ENCODE measurements around the gene KRT80.

The KRT80 gene

GRCh38 chr12:52130711-52131110 lies 61.1 kb downstream of the KRT80 start:
- peak; percentile 24 for DNase-seq (ENCODE audit: low spot score)

GRCh38 chr12:52127683-52128450 lies 63.9 kb downstream of the KRT80 start:
- no peak for DNase-seq (ENCODE audit: low spot score)

DNA sequence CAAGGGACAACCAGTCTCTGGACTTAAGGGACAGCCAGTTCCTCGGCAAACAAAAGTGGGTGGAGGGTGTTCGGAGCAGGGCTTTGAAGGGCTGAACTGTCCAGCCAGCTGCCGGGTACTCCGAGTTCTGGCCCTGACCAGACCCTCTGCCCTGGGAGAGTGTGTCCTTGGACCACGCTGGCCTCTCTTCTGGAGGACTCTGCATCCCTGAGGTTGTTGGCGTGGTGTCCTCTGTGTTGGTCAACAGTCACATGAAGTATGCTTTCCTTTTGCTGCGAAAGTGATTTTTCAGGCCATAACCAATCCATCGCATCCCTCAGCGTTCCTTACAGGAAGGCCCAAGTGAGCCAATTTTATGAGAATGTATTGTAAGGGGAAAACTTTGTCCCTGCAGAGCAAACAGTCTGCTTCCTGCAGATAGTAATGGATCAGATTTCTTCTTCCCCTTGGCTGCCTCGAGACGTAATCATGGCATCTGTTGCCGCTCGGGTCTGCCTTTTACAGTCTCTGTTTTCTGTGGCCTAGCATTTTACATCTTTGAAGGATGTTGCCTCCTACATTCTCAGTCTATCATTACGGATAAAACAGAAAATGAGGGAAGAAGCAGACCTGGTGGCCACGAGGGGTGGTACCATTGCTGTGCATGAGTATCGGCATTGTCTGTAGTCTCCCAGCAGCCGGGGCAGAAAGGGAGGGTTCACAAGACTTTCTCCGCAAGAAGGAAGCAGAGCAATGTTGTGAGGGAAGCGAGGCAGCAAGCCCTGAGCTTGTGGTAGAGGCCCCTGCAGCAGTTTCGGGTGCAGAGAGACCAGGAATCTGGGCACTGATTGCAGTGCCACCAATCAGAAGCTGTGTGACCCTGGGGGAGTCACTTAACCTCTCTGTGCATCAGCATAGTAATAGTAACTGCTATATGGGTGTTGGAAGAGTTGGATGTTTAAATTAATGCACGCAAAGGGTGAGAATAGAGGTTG lies 64.9 kb downstream of the KRT80 start:
- DNase-seq (ENCODE audit: low spot score) = no peak

DNA sequence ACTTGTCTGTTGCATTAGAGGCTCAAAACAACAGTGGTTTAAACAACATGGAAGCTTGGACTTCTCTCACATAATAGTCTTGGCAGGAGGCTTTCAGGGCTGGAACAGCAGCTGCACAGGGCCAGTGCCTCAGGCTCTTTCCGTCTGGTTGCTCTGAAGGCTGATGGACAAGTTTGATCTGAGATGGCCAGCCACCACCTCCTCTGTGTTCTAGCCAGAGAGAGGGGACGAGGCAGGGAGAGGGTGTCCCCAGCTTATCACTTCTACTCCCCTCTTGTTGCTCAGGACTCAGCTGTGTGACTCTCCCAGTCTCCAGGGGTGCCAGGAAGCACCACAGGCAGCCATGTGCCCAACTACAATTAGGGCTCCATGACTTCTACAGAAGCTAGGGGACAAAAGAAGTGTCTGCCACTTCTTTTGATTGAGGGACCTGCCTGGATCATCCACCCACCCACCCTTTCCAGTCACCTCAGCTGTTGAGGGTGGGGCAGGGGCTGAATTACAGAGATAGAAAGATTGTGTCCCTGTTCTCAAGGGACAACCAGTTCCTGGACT lies 65.7 kb downstream of the KRT80 start:
- no peak for DNase-seq (ENCODE audit: low spot score)

- DNase-seq (ENCODE audit: low spot score) = no peak
Observed at GRCh38 chr12:52125476-52125900, 66.3 kb downstream of the KRT80 start.

- DNase-seq (ENCODE audit: low spot score) = peak; percentile 83
Observed at GRCh38 chr12:52123487-52124186, 68.2 kb downstream of the KRT80 start.

DNA sequence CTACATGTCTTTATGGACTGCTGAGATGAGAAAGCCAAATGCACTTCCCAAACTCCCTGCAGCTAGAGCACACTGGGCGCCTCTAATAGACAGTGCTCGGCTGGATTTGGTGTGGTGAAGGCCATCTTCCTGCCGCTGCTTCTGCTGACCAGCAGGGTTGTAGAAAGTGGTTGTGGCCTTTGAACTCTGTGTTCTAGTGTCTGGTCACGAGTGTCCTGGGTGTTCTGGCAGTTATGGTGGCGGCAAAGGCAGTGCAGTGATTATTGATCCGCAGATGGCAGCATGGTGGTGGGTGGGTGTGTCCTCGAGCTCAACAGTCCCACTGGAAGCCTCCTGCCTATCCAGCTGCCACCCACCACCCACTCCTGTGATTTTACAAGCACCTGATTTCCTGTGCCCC lies 68.9 kb downstream of the KRT80 start:
- DNase-seq (ENCODE audit: low spot score) = no peak

GRCh38 chr12:52122540-52122871 lies 69.3 kb downstream of the KRT80 start:
- DNase-seq (ENCODE audit: low spot score) = no peak

DNA sequence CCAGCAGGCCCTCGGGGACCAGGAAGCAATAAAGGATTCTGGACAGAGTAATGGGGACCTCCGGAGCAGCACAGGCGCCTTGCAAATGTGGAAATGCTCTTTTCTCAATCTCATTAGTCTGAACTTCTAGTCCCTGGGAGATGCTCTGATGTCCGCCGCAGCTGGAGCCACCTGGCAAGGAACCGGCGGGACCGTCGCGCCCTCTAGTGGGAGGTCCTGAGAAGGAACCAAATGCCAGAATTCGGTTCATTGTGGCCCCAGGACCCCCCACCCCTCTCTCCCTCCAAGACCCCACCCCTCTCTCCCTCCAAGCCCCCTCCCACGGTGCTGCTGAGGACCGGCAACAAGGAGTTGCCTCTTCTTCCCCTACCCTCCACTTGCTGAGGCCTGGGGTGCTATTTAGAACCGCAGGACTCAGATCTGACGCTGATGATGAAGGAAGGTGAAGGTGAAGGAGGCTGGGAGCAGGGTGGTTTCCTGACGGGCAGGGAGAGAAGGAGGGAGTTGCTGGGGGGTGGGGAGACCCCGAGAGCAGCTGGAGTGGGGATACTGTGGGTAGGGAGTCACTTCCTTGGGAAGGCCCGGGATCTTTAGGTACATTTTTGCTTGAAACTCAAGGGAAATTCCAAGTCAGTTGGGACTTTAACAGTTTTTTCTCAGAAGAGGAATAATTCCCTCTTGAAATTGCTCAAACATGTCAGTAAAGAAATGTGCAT lies 69.8 kb downstream of the KRT80 start:
- DNase-seq (ENCODE audit: low spot score) = peak; percentile 83

DNA sequence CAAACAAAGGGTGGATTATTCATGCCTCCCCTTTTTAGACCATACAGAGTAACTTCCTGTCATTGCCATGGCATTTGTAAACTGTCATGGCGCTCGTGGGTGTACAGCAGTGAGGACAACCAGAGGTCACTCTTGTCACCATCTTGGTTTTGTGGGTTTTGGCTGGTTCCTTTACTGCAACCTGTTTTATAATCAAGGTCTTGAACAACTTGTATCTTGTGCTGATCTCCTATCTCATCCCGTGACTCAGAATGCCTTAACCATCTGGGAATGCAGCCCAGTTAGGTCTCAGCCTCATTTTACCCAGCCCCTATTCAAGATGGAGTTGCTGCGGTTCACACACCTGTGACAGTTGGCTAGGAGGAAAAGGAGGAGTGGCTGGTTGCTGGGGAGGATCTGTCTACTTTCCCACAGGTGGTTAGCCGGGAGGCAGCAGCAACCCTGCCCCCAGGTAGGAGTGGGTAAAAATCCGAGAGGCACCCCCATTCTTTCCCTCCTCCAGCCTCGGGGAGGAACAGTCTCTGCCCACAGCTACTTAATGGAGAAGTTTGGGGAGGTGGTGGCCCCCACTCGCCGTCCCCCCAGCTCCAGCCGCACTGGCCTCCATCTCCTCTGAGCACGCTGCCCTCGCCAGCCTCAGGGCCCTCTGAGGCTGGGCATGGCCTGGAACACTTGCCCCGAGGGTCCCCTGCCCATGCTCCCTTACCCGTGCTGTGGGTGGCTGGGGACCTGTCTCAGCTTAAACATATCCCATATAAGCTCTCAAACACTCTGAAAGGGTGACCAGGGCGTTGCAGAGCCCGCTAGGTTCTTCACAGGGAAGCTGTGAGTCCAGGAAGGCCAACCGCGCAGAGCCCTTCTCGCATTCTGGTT lies 70.6 kb downstream of the KRT80 start:
- no peak for DNase-seq (ENCODE audit: low spot score)

GRCh38 chr12:52119398-52120254 lies 72.2 kb downstream of the KRT80 start:
- DNase-seq (ENCODE audit: low spot score) = peak; percentile 79
